ENCODE results near the gene ENOSF1.

DNA sequence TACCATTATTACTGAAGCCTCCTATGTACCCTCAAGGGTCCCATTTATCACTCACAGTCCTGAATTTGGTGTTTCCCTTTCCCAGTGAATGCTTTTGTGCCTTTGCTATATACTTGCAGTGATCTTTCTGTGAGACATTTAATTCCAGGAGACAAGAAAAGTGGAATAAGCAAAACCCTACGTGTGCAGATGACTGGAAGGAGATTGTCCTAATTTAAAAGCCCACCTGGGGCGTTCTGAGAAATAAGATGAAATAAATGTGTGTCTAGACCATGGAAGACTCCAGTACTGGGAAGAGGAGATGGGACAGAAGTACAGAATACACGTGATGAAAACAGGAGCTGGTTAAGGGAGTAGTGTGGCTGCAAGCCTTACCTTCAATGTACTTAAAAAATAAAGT lies 35.7 kb downstream of the ENOSF1 start:
- TF ChIP-seq, protein P1, sequence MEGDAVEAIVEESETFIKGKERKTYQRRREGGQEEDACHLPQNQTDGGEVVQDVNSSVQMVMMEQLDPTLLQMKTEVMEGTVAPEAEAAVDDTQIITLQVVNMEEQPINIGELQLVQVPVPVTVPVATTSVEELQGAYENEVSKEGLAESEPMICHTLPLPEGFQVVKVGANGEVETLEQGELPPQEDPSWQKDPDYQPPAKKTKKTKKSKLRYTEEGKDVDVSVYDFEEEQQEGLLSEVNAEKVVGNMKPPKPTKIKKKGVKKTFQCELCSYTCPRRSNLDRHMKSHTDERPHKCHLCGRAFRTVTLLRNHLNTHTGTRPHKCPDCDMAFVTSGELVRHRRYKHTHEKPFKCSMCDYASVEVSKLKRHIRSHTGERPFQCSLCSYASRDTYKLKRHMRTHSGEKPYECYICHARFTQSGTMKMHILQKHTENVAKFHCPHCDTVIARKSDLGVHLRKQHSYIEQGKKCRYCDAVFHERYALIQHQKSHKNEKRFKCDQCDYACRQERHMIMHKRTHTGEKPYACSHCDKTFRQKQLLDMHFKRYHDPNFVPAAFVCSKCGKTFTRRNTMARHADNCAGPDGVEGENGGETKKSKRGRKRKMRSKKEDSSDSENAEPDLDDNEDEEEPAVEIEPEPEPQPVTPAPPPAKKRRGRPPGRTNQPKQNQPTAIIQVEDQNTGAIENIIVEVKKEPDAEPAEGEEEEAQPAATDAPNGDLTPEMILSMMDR (IDR thresholded peaks at IDR 0.05), result no peak
- no peak for TF ChIP-seq POLR2AphosphoS5 (IDR thresholded peaks at IDR 0.05; ENCODE audit: insufficient read depth in 1 of 2, low read depth in 1 of 2)
